ENCODE measurements around the gene SBF2.

Gene SBF2

GRCh38 chr11:9834291-9834690, 459.7 kb downstream of the SBF2 start:
- POLR2A ChIA-PET (ENCODE audit: low non-redundant PET): no interaction called here
- CTCF ChIA-PET: no interaction called here
- no peak for TF ChIP-seq CTCF (conservative IDR thresholded peaks at IDR 0.05; ENCODE audit: low read depth)
- DNase-seq (ENCODE audit: low spot score): no peak
- no peak overlapping the region for H3K27ac ChIP-seq

- no peak for DNase-seq (ENCODE audit: low spot score)
- no peak for TF ChIP-seq CTCF (conservative IDR thresholded peaks at IDR 0.05; ENCODE audit: low read depth)
- no peak overlapping the region for H3K27ac ChIP-seq
- ChIA-PET CTCF (interaction anchor here (1.0 kb wide), 1 partner anchor 141 kb away, joined by 3 read pairs; no protein-coding TSS in a partner anchor), POLR2A (ENCODE audit: low non-redundant PET) (no interaction called here)
Measured at GRCh38 chr11:9831122-9831521, 462.9 kb downstream of the SBF2 start.

GRCh38 chr11:9827708-9828107, 466.3 kb downstream of the SBF2 start:
- POLR2A ChIA-PET (ENCODE audit: low non-redundant PET): no interaction called here
- H3K27ac ChIP-seq: no peak overlapping the region
- DNase-seq (ENCODE audit: low spot score): no peak
- TF ChIP-seq CTCF (conservative IDR thresholded peaks at IDR 0.05; ENCODE audit: low read depth): no peak
- CTCF ChIA-PET: interaction anchor here (0.6 to 0.9 kb wide), 2 partner anchors 19 to 35 kb away, joined by 3 read pairs; no protein-coding TSS in a partner anchor

GRCh38 chr11:9826390-9826789, 467.6 kb downstream of the SBF2 start:
- TF ChIP-seq CTCF (conservative IDR thresholded peaks at IDR 0.05; ENCODE audit: low read depth): no peak
- ChIA-PET CTCF (no interaction called here), POLR2A (ENCODE audit: low non-redundant PET) (no interaction called here)
- no peak overlapping the region for H3K27ac ChIP-seq
- no peak for DNase-seq (ENCODE audit: low spot score)

GRCh38 chr11:9825895-9826294, 468.1 kb downstream of the SBF2 start:
- DNase-seq (ENCODE audit: low spot score): no peak
- no peak for TF ChIP-seq CTCF (conservative IDR thresholded peaks at IDR 0.05; ENCODE audit: low read depth)
- H3K27ac ChIP-seq: no peak overlapping the region
- POLR2A ChIA-PET (ENCODE audit: low non-redundant PET): no interaction called here
- CTCF ChIA-PET: no interaction called here

- ChIA-PET POLR2A (ENCODE audit: low non-redundant PET) (no interaction called here), CTCF (no interaction called here)
- H3K27ac ChIP-seq: no peak overlapping the region
- DNase-seq (ENCODE audit: low spot score): peak; percentile 28
- TF ChIP-seq CTCF (conservative IDR thresholded peaks at IDR 0.05; ENCODE audit: low read depth): no peak
Measured at GRCh38 chr11:9825315-9825714, 468.7 kb downstream of the SBF2 start.

- DNase-seq (ENCODE audit: low spot score): no peak
- TF ChIP-seq CTCF (conservative IDR thresholded peaks at IDR 0.05; ENCODE audit: low read depth): no peak
- CTCF ChIA-PET: no interaction called here
- H3K27ac ChIP-seq: no peak overlapping the region
- POLR2A ChIA-PET (ENCODE audit: low non-redundant PET): no interaction called here
Measured at GRCh38 chr11:9823887-9824385, 470.1 kb downstream of the SBF2 start.
